ENCODE data around the gene TSPAN6.

TSPAN6 gene

DNA sequence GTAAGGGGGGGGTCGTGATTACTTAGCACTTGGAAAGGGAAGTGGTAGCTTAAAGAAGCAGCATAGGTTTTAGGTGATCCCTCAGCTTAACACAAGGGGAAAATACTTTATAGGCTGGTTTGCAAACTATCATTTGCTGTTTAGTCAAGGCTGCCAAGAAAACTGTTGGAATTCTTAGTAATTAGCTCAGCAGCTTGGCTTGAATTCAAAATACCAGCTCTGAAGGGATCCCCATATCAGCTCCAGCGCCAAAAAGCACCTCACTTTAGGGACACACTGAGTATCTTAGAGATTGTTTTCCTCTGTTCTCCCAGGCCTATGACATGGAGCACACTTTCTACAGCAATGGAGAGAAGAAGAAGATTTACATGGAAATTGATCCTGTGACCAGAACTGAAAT lies 43.0 kb downstream of the TSPAN6 start:
- DNase-seq (ENCODE audit: low read depth) = no peak
- TF ChIP-seq, protein P1, sequence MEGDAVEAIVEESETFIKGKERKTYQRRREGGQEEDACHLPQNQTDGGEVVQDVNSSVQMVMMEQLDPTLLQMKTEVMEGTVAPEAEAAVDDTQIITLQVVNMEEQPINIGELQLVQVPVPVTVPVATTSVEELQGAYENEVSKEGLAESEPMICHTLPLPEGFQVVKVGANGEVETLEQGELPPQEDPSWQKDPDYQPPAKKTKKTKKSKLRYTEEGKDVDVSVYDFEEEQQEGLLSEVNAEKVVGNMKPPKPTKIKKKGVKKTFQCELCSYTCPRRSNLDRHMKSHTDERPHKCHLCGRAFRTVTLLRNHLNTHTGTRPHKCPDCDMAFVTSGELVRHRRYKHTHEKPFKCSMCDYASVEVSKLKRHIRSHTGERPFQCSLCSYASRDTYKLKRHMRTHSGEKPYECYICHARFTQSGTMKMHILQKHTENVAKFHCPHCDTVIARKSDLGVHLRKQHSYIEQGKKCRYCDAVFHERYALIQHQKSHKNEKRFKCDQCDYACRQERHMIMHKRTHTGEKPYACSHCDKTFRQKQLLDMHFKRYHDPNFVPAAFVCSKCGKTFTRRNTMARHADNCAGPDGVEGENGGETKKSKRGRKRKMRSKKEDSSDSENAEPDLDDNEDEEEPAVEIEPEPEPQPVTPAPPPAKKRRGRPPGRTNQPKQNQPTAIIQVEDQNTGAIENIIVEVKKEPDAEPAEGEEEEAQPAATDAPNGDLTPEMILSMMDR (IDR thresholded peaks at IDR 0.05; ENCODE audit: insufficient read depth, low read depth, low read length, missing control alignments) = no peak
- no peak overlapping the region for H3K4me3 ChIP-seq (ENCODE audit: low read depth, low read length)

DNA sequence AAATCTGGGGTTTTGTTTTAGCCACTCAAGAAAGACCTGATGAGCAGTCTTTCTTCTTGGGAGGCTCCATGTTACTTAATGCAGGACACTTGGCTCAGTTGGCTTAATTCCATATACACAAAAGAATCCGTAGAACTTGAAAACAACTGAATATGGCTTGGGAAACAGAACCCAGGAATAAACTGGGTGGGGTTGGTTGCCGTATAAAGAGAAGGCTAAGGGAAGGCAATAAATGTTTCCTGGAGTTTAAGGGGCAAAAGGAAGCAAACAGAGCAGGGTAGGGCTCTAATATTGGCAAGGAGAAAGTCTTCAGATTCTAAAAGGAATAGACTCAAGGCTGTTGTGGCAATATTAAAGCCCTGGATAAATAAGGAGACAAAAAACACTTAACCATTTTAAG lies 43.5 kb downstream of the TSPAN6 start:
- DNase-seq (ENCODE audit: low read depth) = no peak
- TF ChIP-seq, protein P1 (IDR thresholded peaks at IDR 0.05; ENCODE audit: insufficient read depth, low read depth, low read length, missing control alignments) = no peak
- H3K4me3 ChIP-seq (ENCODE audit: low read depth, low read length) = no peak overlapping the region

- no peak overlapping the region for H3K4me3 ChIP-seq (ENCODE audit: low read depth, low read length)
- TF ChIP-seq, protein P1 (IDR thresholded peaks at IDR 0.05; ENCODE audit: insufficient read depth, low read depth, low read length, missing control alignments) = no peak
- DNase-seq (ENCODE audit: low read depth) = no peak
Observed at GRCh38 chrX:100591256-100592051, 45.2 kb downstream of the TSPAN6 start.

GRCh38 chrX:100587861-100588260 lies 48.7 kb downstream of the TSPAN6 start:
- DNase-seq (ENCODE audit: low read depth) = no peak
- no peak overlapping the region for H3K4me3 ChIP-seq (ENCODE audit: low read depth, low read length)
- TF ChIP-seq, protein P1 (IDR thresholded peaks at IDR 0.05; ENCODE audit: insufficient read depth, low read depth, low read length, missing control alignments) = no peak

DNA sequence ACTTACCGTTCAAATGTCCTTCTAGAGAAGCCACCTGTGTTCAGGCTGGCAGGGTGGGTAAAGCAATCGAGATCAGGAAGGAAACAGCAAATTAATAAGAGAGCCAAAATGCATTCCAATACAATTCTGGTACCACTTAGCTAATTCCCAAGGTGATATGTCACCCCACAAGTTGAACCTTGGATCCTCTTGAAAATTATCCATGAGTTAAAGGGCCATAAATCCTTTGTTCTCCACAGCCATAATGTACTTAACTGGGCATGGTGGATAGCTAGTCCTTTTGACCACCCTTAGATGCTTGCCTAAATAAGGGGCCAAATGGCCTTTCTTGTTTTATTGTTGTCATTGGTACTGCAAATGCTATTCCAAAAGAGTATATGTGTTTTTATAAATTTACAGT lies 49.9 kb downstream of the TSPAN6 start:
- DNase-seq (ENCODE audit: low read depth) = no peak
- TF ChIP-seq, protein P1 (IDR thresholded peaks at IDR 0.05; ENCODE audit: insufficient read depth, low read depth, low read length, missing control alignments) = no peak
- no peak overlapping the region for H3K4me3 ChIP-seq (ENCODE audit: low read depth, low read length)

GRCh38 chrX:100584611-100585010 lies 52.0 kb downstream of the TSPAN6 start, which contains the start of gene TNMD:
Gene TNMD (plus strand): TSS chrX:100584936. CDS start chrX:100585019, 83 bp downstream.
- H3K4me3 ChIP-seq (ENCODE audit: low read depth, low read length) = no peak within 1 kb of the TSS
- TF ChIP-seq, protein P1 (IDR thresholded peaks at IDR 0.05; ENCODE audit: insufficient read depth, low read depth, low read length, missing control alignments) = no peak
- no peak for DNase-seq (ENCODE audit: low read depth)

Measured in GM12865 (cell line).